ENCODE results near the gene CYP27B1.

CYP27B1 gene

DNA sequence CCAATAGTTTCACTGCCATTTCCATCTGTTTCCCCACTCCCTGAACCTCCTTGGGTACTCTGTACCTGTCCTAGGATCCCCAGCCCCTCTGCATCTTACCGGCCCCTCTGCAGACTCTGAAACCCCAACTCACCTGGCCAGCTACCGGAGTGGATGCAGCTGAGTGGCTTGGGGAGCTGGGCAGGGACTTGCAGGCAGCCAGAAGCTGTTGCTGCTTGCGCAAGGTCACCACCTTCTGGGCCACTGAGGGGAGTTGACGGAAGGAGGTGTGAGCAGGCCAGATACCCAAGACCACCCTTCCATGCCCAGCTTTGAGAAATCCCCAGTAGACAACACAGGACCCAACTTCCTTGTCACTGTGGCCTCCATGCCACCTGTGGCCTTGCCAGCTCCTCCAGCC, 34.6 kb downstream of the CYP27B1 start:
- Histone ChIP-seq H2AFZ (ENCODE audit: low read depth, low read length, severe bottlenecking) (no peak overlapping the region), H3K27me3 (ENCODE audit: low read length) (no peaks in the 10 kb centered on the region), H3K27ac (ENCODE audit: low read depth, low read length) (no peak overlapping the region), H3F3A (ENCODE audit: insufficient read depth) (no peaks in the 10 kb centered on the region), H3K36me3 (ENCODE audit: low read length) (peaks cover 3% of the 10 kb centered on the region; the same call in 1 of the 2 replicates), H3K4me2 (ENCODE audit: low read depth, low read length, poor library complexity, severe bottlenecking) (no peak overlapping the region), H3K9me3 (ENCODE audit: insufficient read depth, low read length) (no peaks in the 10 kb centered on the region), H4K20me1 (ENCODE audit: low read depth, low read length) (no peaks in the 10 kb centered on the region), H3K79me2 (ENCODE audit: insufficient read depth, low read length) (no peaks in the 10 kb centered on the region), H3K4me3 (ENCODE audit: insufficient read depth, low read length, poor library complexity, severe bottlenecking) (no peak overlapping the region), H3K9me2 (replicated peaks; ENCODE audit: insufficient read depth, low read length) (no peaks in the 10 kb centered on the region), H3K9ac (ENCODE audit: low read length) (no peak overlapping the region)
- TF ChIP-seq EZH2phosphoT487 (conservative IDR thresholded peaks at IDR 0.05; ENCODE audit: low read length), result no peak
- TF ChIP-seq, protein P1, sequence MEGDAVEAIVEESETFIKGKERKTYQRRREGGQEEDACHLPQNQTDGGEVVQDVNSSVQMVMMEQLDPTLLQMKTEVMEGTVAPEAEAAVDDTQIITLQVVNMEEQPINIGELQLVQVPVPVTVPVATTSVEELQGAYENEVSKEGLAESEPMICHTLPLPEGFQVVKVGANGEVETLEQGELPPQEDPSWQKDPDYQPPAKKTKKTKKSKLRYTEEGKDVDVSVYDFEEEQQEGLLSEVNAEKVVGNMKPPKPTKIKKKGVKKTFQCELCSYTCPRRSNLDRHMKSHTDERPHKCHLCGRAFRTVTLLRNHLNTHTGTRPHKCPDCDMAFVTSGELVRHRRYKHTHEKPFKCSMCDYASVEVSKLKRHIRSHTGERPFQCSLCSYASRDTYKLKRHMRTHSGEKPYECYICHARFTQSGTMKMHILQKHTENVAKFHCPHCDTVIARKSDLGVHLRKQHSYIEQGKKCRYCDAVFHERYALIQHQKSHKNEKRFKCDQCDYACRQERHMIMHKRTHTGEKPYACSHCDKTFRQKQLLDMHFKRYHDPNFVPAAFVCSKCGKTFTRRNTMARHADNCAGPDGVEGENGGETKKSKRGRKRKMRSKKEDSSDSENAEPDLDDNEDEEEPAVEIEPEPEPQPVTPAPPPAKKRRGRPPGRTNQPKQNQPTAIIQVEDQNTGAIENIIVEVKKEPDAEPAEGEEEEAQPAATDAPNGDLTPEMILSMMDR (IDR thresholded peaks at IDR 0.05; ENCODE audit: insufficient read depth, low read length, poor library complexity, severe bottlenecking), result no peak

- TF ChIP-seq, protein P1 (IDR thresholded peaks at IDR 0.05; ENCODE audit: insufficient read depth, low read length, poor library complexity, severe bottlenecking), result no peak
- no peak for TF ChIP-seq EZH2phosphoT487 (conservative IDR thresholded peaks at IDR 0.05; ENCODE audit: low read length)
- H3K4me2 ChIP-seq (ENCODE audit: low read depth, low read length, poor library complexity, severe bottlenecking), result no peak overlapping the region
- no peaks in the 10 kb centered on the region for H3F3A ChIP-seq (ENCODE audit: insufficient read depth)
- H3K27ac ChIP-seq (ENCODE audit: low read depth, low read length), result no peak overlapping the region
- H3K79me2 ChIP-seq (ENCODE audit: insufficient read depth, low read length), result no peaks in the 10 kb centered on the region
- H3K4me3 ChIP-seq (ENCODE audit: insufficient read depth, low read length, poor library complexity, severe bottlenecking), result no peak overlapping the region
- peaks cover 3% of the 10 kb centered on the region; the same call in 1 of the 2 replicates for H3K36me3 ChIP-seq (ENCODE audit: low read length)
- H3K9me2 ChIP-seq (replicated peaks; ENCODE audit: insufficient read depth, low read length), result no peaks in the 10 kb centered on the region
- no peak overlapping the region for H3K9ac ChIP-seq (ENCODE audit: low read length)
- no peaks in the 10 kb centered on the region for H3K27me3 ChIP-seq (ENCODE audit: low read length)
- no peaks in the 10 kb centered on the region for H4K20me1 ChIP-seq (ENCODE audit: low read depth, low read length)
- no peaks in the 10 kb centered on the region for H3K9me3 ChIP-seq (ENCODE audit: insufficient read depth, low read length)
- H2AFZ ChIP-seq (ENCODE audit: low read depth, low read length, severe bottlenecking), result no peak overlapping the region
These were observed 35.3 kb downstream of the CYP27B1 start for GRCh38 chr12:57731411-57732080.

GRCh38 chr12:57730336-57731067, 36.4 kb downstream of the CYP27B1 start:
- no peaks in the 10 kb centered on the region for H4K20me1 ChIP-seq (ENCODE audit: low read depth, low read length)
- H3K9ac ChIP-seq (ENCODE audit: low read length), result no peak overlapping the region
- no peak for TF ChIP-seq EZH2phosphoT487 (conservative IDR thresholded peaks at IDR 0.05; ENCODE audit: low read length)
- TF ChIP-seq, protein P1 (IDR thresholded peaks at IDR 0.05; ENCODE audit: insufficient read depth, low read length, poor library complexity, severe bottlenecking), result no peak
- no peaks in the 10 kb centered on the region for H3K9me3 ChIP-seq (ENCODE audit: insufficient read depth, low read length)
- no peak overlapping the region for H2AFZ ChIP-seq (ENCODE audit: low read depth, low read length, severe bottlenecking)
- no peaks in the 10 kb centered on the region for H3K79me2 ChIP-seq (ENCODE audit: insufficient read depth, low read length)
- H3F3A ChIP-seq (ENCODE audit: insufficient read depth), result no peaks in the 10 kb centered on the region
- no peaks in the 10 kb centered on the region for H3K27me3 ChIP-seq (ENCODE audit: low read length)
- H3K4me2 ChIP-seq (ENCODE audit: low read depth, low read length, poor library complexity, severe bottlenecking), result no peak overlapping the region
- peaks cover 3% of the 10 kb centered on the region; the same call in 1 of the 2 replicates for H3K36me3 ChIP-seq (ENCODE audit: low read length)
- H3K27ac ChIP-seq (ENCODE audit: low read depth, low read length), result no peak overlapping the region
- H3K4me3 ChIP-seq (ENCODE audit: insufficient read depth, low read length, poor library complexity, severe bottlenecking), result no peak overlapping the region
- H3K9me2 ChIP-seq (replicated peaks; ENCODE audit: insufficient read depth, low read length), result no peaks in the 10 kb centered on the region

Measured in SU-DHL-6 (cell line).